ENCODE data around the gene ADRM1.

DNA sequence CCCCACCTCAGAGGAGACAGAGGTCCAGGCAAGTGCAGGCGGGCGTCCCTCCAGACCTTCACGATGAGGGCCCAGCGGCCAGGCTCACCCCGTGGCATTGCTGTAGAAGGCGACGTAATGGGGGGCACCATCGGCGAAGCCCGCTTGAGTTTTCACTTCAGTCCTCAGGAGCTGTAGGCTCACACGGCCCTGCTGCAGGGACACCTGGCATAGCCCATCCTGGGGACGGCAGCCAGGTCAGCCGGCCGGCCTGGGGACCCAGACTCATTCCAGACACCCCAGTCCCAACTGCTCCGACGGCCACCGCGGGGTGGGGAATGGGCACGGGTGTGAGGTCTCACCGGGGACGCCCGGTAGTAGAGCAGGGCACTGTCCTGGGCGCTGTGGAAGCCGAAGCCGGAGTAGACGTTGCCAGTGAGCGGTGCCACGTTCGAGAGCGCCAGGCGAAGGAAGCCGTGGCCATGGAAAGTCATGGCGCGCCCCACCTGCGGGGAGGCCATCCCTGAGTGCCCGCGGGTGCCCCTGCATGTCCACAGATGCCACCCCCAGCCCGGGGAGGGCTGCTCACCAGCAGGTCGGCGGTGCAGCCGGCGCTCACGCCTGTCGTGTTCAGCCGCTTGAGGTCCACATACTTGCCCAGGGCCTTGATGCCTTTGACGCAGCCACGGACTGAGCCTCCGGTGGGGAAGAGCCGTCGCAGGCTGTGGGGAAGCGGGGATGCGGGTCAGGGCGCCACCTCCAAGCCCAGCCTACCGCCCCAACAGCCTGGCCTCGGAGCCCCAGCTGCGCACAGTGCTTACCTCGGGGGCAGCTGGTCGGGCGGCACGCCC, 9.2 kb downstream of the ADRM1 start:
- no peak for TF ChIP-seq NFE2L2 (IDR thresholded peaks at IDR 0.05; ENCODE audit: low read depth, low read length)
- TF ChIP-seq POLR2A (IDR thresholded peaks at IDR 0.05; ENCODE audit: low read depth, low read length): no peak
- TF ChIP-seq, protein P1, sequence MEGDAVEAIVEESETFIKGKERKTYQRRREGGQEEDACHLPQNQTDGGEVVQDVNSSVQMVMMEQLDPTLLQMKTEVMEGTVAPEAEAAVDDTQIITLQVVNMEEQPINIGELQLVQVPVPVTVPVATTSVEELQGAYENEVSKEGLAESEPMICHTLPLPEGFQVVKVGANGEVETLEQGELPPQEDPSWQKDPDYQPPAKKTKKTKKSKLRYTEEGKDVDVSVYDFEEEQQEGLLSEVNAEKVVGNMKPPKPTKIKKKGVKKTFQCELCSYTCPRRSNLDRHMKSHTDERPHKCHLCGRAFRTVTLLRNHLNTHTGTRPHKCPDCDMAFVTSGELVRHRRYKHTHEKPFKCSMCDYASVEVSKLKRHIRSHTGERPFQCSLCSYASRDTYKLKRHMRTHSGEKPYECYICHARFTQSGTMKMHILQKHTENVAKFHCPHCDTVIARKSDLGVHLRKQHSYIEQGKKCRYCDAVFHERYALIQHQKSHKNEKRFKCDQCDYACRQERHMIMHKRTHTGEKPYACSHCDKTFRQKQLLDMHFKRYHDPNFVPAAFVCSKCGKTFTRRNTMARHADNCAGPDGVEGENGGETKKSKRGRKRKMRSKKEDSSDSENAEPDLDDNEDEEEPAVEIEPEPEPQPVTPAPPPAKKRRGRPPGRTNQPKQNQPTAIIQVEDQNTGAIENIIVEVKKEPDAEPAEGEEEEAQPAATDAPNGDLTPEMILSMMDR (conservative IDR thresholded peaks at IDR 0.05; ENCODE audit: low read depth, low read length): no peak
- TF ChIP-seq, protein P2, sequence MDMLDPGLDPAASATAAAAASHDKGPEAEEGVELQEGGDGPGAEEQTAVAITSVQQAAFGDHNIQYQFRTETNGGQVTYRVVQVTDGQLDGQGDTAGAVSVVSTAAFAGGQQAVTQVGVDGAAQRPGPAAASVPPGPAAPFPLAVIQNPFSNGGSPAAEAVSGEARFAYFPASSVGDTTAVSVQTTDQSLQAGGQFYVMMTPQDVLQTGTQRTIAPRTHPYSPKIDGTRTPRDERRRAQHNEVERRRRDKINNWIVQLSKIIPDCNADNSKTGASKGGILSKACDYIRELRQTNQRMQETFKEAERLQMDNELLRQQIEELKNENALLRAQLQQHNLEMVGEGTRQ (IDR thresholded peaks at IDR 0.05; ENCODE audit: low read depth, low read length): no peak
- no peak for TF ChIP-seq FOS (IDR thresholded peaks at IDR 0.05; ENCODE audit: low read depth, low read length)
